GM12878 (cell line): Measurements from ENCODE around the gene NRXN3. TPM values are rescaled to one million over a fixed set of nuclear protein-coding genes. Genes with fewer than 3 reads are reported as not detected.

Experiments
- ATAC-seq: fragments of 200-7000 bp; cut with Tn5 transposase; 3 replicates; pipeline ENCODE4 v1.9.1; 2020; ENCODE audit warnings: mild to moderate bottlenecking, moderate library complexity
- BruUV-seq: library from RNA; stranded (reverse); fragments of 400-500 nt; replicated peaks from 2 replicates; lab custom pipeline; 2021; lab: Mats Ljungman, UMichigan
- CTCF ChIA-PET: fragments of 300-600 bp; sonication (Branson Sonifier 250); formaldehyde crosslinking; extraction: SDS; loops from one replicate; lab custom pipeline; 2021; ENCODE audit warnings: inconsistent platforms; lab: Yijun Ruan, JAX
- POLR2A ChIA-PET: fragments of 350-600 bp; formaldehyde crosslinking; extraction: SDS; loops from one replicate; lab custom pipeline; 2021; ENCODE audit warnings: inconsistent platforms; lab: Charles Lee
- RAD21 ChIA-PET: fragments of 300-600 bp; sonication (Branson Sonifier 250); formaldehyde crosslinking; loops from one replicate; lab custom pipeline; 2023; ENCODE audit warnings: antibody characterized with exemption; ENCODE audit not compliant: unreplicated experiment; lab: Charles Lee
- SMC1A ChIA-PET: fragments of 300-600 bp; sonication (Branson Sonifier 250); formaldehyde crosslinking; loops from one replicate; lab custom pipeline; 2023; ENCODE audit not compliant: unreplicated experiment, uncharacterized antibody; lab: Charles Lee
- DNase-seq: peaks from one replicate; pipeline ENCODE4 v3.0.0-alpha.2; 2011; ENCODE audit warnings: low read depth, low spot score
- FAIRE-seq: peaks from 3 replicates; lab custom pipeline; 2011; peaks lifted over from hg19 to GRCh38; lab: Jason Lieb, UNC
- H2AFZ ChIP-seq: 2 replicates; pipeline ENCODE4 v1.6.0; 2011; ENCODE audit warnings: low read depth, low read length, control low read depth; ENCODE audit not compliant: control insufficient read depth
- H3K27ac ChIP-seq: 2 replicates; pipeline ENCODE4 v1.5.1; 2011; ENCODE audit warnings: control low read depth; ENCODE audit not compliant: control insufficient read depth, insufficient read depth
- H3K27me3 ChIP-seq, 2 experiments: replicated peaks in 1 of 2; 2 replicates each; pipeline versions ENCODE4 v1.6.0 to v1.6.1; 2011; ENCODE audit warnings: low read length in 1 of 2; ENCODE audit not compliant: control insufficient read depth in 2 of 2, insufficient read depth in 2 of 2
- H3K36me3 ChIP-seq, 2 experiments: 2 replicates each; pipeline ENCODE4 v1.5.1; 2011; ENCODE audit warnings: low read length in 1 of 2; ENCODE audit not compliant: control insufficient read depth in 2 of 2, insufficient read depth in 2 of 2
- H3K4me1 ChIP-seq: 2 replicates; pipeline ENCODE4 v1.6.1; 2011; ENCODE audit warnings: mild to moderate bottlenecking, low read length, moderate library complexity, mixed read lengths; ENCODE audit not compliant: control insufficient read depth, insufficient read depth
- H3K4me2 ChIP-seq: 2 replicates; pipeline ENCODE4 v1.6.0; 2011; ENCODE audit warnings: control low read depth; ENCODE audit not compliant: control insufficient read depth, insufficient read depth
- H3K4me3 ChIP-seq: fragments of 200-600 bp; sonication (generic); 2 replicates; pipeline ENCODE4 v1.5.1; 2016
- H3K79me2 ChIP-seq: 2 replicates; pipeline ENCODE4 v1.6.0; 2011; ENCODE audit warnings: low read length; ENCODE audit not compliant: control insufficient read depth, insufficient read depth
- H3K9ac ChIP-seq: 2 replicates; pipeline ENCODE4 v1.8.0; 2011; ENCODE audit warnings: low read length, control low read depth, mixed read lengths; ENCODE audit not compliant: control insufficient read depth, insufficient read depth
- H3K9me3 ChIP-seq: replicated peaks from 3 replicates; pipeline ENCODE4 v1.5.1; 2011; ENCODE audit warnings: mild to moderate bottlenecking, low read length; ENCODE audit not compliant: control insufficient read depth, insufficient read depth
- H4K20me1 ChIP-seq: 2 replicates; pipeline ENCODE4 v1.6.0; 2011; ENCODE audit not compliant: control insufficient read depth, insufficient read depth
- CEBPB ChIP-seq, 2 experiments: fragments of 150-350 bp in 1 of 2; IDR thresholded peaks; 2 replicates each; pipeline ENCODE4 v1.6.1; 2012 to 2014; ENCODE audit warnings: low read depth in 2 of 2, low read length in 2 of 2, borderline replicate concordance in 1 of 2, inconsistent platforms in 1 of 2
- E2F8 ChIP-seq: fragments of 450-650 bp; IDR thresholded peaks from 2 replicates; pipeline ENCODE4 v1.6.1; 2018; ENCODE audit warnings: mild to moderate bottlenecking, low read depth, moderate library complexity; ENCODE audit not compliant: partially characterized antibody
- LARP7 ChIP-seq: fragments of 450-650 bp; IDR thresholded peaks from 2 replicates; pipeline ENCODE4 v1.6.1; 2017; ENCODE audit warnings: mild to moderate bottlenecking
- MEF2A ChIP-seq: IDR thresholded peaks from 2 replicates; pipeline ENCODE4 v1.6.1; 2011; ENCODE audit warnings: low read depth, mild to moderate bottlenecking, low read length, moderate library complexity; ENCODE audit not compliant: insufficient read depth
- NFIC ChIP-seq: IDR thresholded peaks from 2 replicates; pipeline ENCODE4 v1.6.1; 2012; ENCODE audit warnings: low read depth, mild to moderate bottlenecking, inconsistent platforms, low read length, moderate library complexity
- PML ChIP-seq: IDR thresholded peaks from 2 replicates; pipeline ENCODE4 v1.6.1; 2012; ENCODE audit warnings: low read length, inconsistent platforms
- POU2F2 ChIP-seq: IDR thresholded peaks from 3 replicates; pipeline ENCODE4 v1.6.1; 2011; ENCODE audit warnings: low read depth, mild to moderate bottlenecking, low read length, borderline replicate concordance
- RCOR1 ChIP-seq: conservative IDR thresholded peaks from 2 replicates; pipeline ENCODE4 v1.6.1; 2012; ENCODE audit warnings: low read depth, low read length, improper control_type of control experiment
- RUNX3 ChIP-seq: IDR thresholded peaks from 2 replicates; pipeline ENCODE4 v1.6.1; 2012; ENCODE audit warnings: low read length, inconsistent platforms
- SMARCA5 ChIP-seq: fragments of 450-650 bp; IDR thresholded peaks from 2 replicates; pipeline ENCODE4 v1.6.1; 2017; ENCODE audit warnings: mild to moderate bottlenecking
- TARDBP ChIP-seq: IDR thresholded peaks from 2 replicates; pipeline ENCODE4 v1.6.1; 2016; ENCODE audit warnings: borderline replicate concordance
- TCF3 ChIP-seq: IDR thresholded peaks from 2 replicates; pipeline ENCODE4 v1.6.1; 2012; ENCODE audit warnings: low read depth, mild to moderate bottlenecking, low read length, borderline replicate concordance; ENCODE audit not compliant: insufficient read depth
- ZNF217 ChIP-seq: fragments of 450-650 bp; IDR thresholded peaks from 2 replicates; pipeline ENCODE4 v1.6.1; 2017; ENCODE audit warnings: antibody characterized with exemption, mild to moderate bottlenecking
- ZZZ3 ChIP-seq: IDR thresholded peaks from 2 replicates; pipeline ENCODE4 v1.6.1; 2011; ENCODE audit warnings: low read depth; ENCODE audit not compliant: control insufficient read depth, insufficient read length
- WGBS: methylation state at CpG from one replicate; pipeline ENCODE4 v1.1.6; 2016; ENCODE audit warnings: low lambda C conversion rate; ENCODE audit not compliant: insufficient replicate concordance, insufficient coverage; ENCODE audit errors: missing lambda C conversion rate; 5-methylcytosine and 5-hydroxymethylcytosine counted together
- in situ Hi-C: fragments of 300-500 bp; cut with MboI; formaldehyde crosslinking; loops from 9 replicates; pipeline ENCODE4 v1.14.3; 2018; ENCODE audit warnings: mixed read lengths
- intact Hi-C: fragments of 100-400 bp; cut with micrococcal nuclease; formaldehyde crosslinking; loops from one replicate; pipeline ENCODE4 v1.14.2; 2022; ENCODE audit not compliant: unreplicated experiment
- polyA plus RNA-seq, 11 experiments: library from polyadenylated mRNA; depleted of rRNA in 4 of 11; unstranded in 6 of 11; stranded (reverse) in 5 of 11; fragments of >200 nt; fragmentation: Nextera tagmentation in 4 of 11; fragmentation: Illumina TruSeq in 1 of 11; extraction: Ambion mirVana in 4 of 11; extraction: Trizol in 1 of 11; gene quantifications; 1 replicate in 1 of 11; 2 replicates in 10 of 11; pipeline versions ENCODE4 v1.2.1 to v1.2.3, GENCODE V29; 2011 to 2016; ENCODE audit warnings: inconsistent platforms in 2 of 11, missing spikeins in 2 of 11, low read depth in 1 of 11
- total RNA-seq, 4 experiments: library from RNA; depleted of rRNA in 3 of 4; stranded (reverse); fragments of >200 nt in 3 of 4; fragmentation: Illumina TruSeq in 1 of 4; extraction: Trizol in 1 of 4; gene quantifications; 2 replicates each; pipeline versions ENCODE4 v1.2.1 to v1.2.3, GENCODE V29; 2013 to 2021
- TF ChIP-seq, protein P1 (sequence below): fragments of 150-350 bp; IDR thresholded peaks from 2 replicates; pipeline ENCODE4 v1.6.1; 2014; ENCODE audit warnings: mild to moderate bottlenecking, low read depth, low read length

Gene NRXN3
- total and polyA plus RNA-seq, 10 of the 15 experiments (the other 5 are each of a cell fraction or from before 2014, with no cell fraction given) = 0.52 to 3.3 (median 1.4) TPM

- Histone ChIP-seq H3K9ac (no peak overlapping the region), H3K4me3 (no peak overlapping the region), H3K4me2 (no peak overlapping the region), H3K4me1 (no peaks in the 10 kb centered on the region), H3K9me3 (no peaks in the 10 kb centered on the region), H3K36me3 (no peaks in the 10 kb centered on the region), H3K79me2 (no peaks in the 10 kb centered on the region), H3K27me3 (no peaks in the 10 kb centered on the region), H2AFZ (no peak overlapping the region), H4K20me1 (no peaks in the 10 kb centered on the region), H3K27ac (no peak overlapping the region)
- ChIA-PET SMC1A (no interaction called here), POLR2A (no interaction called here), RAD21 (no interaction called here), CTCF (no interaction called here)
- no TSS peak for BruUV-seq
- DNase-seq = no peak
- no peak for ATAC-seq
- no peak for FAIRE-seq
- 10% methylated on average over 3 of the region's 3 CpGs for WGBS
- TF ChIP-seq RUNX3 (no peak), CEBPB (IDR thresholded peaks at IDR 0.05; ENCODE audit: borderline replicate concordance in 1 of 2, low read depth in 2 of 2, low read length in 2 of 2) (no peak), POU2F2 (no peak), RCOR1 (no peak), LARP7 (no peak), NFIC (no peak), PML (no peak), TCF3 (no peak), ZZZ3 (no peak), SMARCA5 (no peak), ZNF217 (no peak), MEF2A (no peak), E2F8 (no peak), TARDBP (no peak)
- TF ChIP-seq, protein P1, sequence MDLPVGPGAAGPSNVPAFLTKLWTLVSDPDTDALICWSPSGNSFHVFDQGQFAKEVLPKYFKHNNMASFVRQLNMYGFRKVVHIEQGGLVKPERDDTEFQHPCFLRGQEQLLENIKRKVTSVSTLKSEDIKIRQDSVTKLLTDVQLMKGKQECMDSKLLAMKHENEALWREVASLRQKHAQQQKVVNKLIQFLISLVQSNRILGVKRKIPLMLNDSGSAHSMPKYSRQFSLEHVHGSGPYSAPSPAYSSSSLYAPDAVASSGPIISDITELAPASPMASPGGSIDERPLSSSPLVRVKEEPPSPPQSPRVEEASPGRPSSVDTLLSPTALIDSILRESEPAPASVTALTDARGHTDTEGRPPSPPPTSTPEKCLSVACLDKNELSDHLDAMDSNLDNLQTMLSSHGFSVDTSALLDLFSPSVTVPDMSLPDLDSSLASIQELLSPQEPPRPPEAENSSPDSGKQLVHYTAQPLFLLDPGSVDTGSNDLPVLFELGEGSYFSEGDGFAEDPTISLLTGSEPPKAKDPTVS = no peak
- intact Hi-C loops (no loop called here), in situ Hi-C loops (no loop called here)
Observed at GRCh38 chr14:79201564-79202207, 1031.5 kb downstream of the NRXN3 start.
